Ascending aorta (tissue), 2 donors: ENCODE data around the gene GRM8. TPM values are rescaled to one million over a fixed set of nuclear protein-coding genes. Genes with fewer than 3 reads are reported as not detected.
A peak's percentile ranks its signal among the peaks of the same experiment; 100 is the strongest.

Experiments used
- DNase-seq, 2 donors: peaks; one replicate each; pipeline ENCODE4 v3.0.0-alpha.2; 2019; ENCODE audit warnings: low spot score in 2 of 2
- H3K27ac ChIP-seq, 2 donors: fragments of 200-600 bp; sonication (generic); one replicate each; pipeline ENCODE4 v1.5.1; 2016 to 2017; ENCODE audit warnings: mild to moderate bottlenecking in 1 of 2
- H3K27me3 ChIP-seq: fragments of 200-600 bp; sonication (generic); one replicate; pipeline ENCODE4 v1.5.1; 2017
- H3K36me3 ChIP-seq, 2 donors: fragments of 200-600 bp; sonication (generic); one replicate each; pipeline ENCODE4 v1.5.1; 2016
- H3K4me1 ChIP-seq, 2 donors: fragments of 200-600 bp; sonication (generic); one replicate each; pipeline ENCODE4 v1.5.1; 2016 to 2017; ENCODE audit warnings: mild to moderate bottlenecking in 1 of 2
- H3K4me3 ChIP-seq, 2 donors: fragments of 200-600 bp; sonication (generic); one replicate each; pipeline ENCODE4 v1.5.1; 2016 to 2017; ENCODE audit warnings: mild to moderate bottlenecking in 1 of 2
- H3K9me3 ChIP-seq, 2 donors: fragments of 200-600 bp; sonication (generic); one replicate each; pipeline ENCODE4 v1.5.1; 2016
- intact Hi-C: fragments of 100-400 bp; cut with DNase I; formaldehyde crosslinking; loops from one replicate; pipeline ENCODE4 v1.15.1; 2023
- total RNA-seq: library from RNA; depleted of rRNA; stranded (reverse); fragments of >200 nt; gene quantifications from one replicate; pipeline ENCODE4 v1.1.0, GENCODE V29; 2016
- TF ChIP-seq, protein P1 (sequence below), 3 experiments: fragments of 200-600 bp in 2 of 3; fragments of 450-650 bp in 1 of 3; sonication (generic) in 2 of 3; IDR thresholded peaks; one replicate each; pipeline ENCODE4 v1.5.1; 2016 to 2019; ENCODE audit warnings: antibody characterized with exemption in 3 of 3, mild to moderate bottlenecking in 1 of 3, moderate library complexity in 1 of 3

The GRM8 gene
- total RNA-seq, 1 donor from 2014 or later, result not detected

DNA sequence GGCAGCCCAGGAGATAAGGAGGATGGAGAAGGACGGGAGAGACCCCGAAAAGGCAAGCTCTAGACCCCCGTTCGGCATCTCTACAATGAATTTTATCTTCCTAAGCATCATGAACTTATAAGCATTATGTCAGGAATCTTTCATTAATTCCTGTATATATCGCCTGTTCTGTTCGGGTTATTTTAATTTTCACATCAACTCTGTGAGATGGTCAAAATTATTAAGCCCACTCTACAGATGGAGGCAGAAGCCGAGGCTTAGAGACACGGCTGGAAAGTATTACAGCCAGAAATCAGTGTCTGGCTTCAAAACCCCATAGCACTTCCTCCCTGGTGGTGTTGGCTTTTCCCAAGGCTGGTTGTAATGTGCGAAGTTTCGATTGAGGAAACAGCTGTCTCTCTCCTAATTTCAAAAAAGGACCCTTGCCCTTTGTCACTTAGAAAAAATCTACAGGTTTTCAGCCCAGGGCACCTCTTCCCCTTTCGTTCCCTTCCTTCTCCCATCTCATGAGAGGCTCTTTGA, 1.5 kb upstream of the GRM8 start:
- Histone ChIP-seq H3K36me3 (no peaks in the 10 kb centered on the region), H3K9me3 (no peaks in the 10 kb centered on the region), H3K27me3 (no peaks in the 10 kb centered on the region), H3K4me3 (peak overlapping the region in 1 of 2 donors; percentile 96), H3K4me1 (peaks cover 15 to 18% of the 10 kb centered on the region in 2 donors), H3K27ac (no peak overlapping the region)
- no peak for DNase-seq
- intact Hi-C loops, result loop anchor here (5.0 kb wide), 1 partner anchor 333 kb away; the partner anchor contains the start of genes ARF5 and GCC1
- TF ChIP-seq, protein P1, sequence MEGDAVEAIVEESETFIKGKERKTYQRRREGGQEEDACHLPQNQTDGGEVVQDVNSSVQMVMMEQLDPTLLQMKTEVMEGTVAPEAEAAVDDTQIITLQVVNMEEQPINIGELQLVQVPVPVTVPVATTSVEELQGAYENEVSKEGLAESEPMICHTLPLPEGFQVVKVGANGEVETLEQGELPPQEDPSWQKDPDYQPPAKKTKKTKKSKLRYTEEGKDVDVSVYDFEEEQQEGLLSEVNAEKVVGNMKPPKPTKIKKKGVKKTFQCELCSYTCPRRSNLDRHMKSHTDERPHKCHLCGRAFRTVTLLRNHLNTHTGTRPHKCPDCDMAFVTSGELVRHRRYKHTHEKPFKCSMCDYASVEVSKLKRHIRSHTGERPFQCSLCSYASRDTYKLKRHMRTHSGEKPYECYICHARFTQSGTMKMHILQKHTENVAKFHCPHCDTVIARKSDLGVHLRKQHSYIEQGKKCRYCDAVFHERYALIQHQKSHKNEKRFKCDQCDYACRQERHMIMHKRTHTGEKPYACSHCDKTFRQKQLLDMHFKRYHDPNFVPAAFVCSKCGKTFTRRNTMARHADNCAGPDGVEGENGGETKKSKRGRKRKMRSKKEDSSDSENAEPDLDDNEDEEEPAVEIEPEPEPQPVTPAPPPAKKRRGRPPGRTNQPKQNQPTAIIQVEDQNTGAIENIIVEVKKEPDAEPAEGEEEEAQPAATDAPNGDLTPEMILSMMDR (IDR thresholded peaks at IDR 0.05), result no peak

DNA sequence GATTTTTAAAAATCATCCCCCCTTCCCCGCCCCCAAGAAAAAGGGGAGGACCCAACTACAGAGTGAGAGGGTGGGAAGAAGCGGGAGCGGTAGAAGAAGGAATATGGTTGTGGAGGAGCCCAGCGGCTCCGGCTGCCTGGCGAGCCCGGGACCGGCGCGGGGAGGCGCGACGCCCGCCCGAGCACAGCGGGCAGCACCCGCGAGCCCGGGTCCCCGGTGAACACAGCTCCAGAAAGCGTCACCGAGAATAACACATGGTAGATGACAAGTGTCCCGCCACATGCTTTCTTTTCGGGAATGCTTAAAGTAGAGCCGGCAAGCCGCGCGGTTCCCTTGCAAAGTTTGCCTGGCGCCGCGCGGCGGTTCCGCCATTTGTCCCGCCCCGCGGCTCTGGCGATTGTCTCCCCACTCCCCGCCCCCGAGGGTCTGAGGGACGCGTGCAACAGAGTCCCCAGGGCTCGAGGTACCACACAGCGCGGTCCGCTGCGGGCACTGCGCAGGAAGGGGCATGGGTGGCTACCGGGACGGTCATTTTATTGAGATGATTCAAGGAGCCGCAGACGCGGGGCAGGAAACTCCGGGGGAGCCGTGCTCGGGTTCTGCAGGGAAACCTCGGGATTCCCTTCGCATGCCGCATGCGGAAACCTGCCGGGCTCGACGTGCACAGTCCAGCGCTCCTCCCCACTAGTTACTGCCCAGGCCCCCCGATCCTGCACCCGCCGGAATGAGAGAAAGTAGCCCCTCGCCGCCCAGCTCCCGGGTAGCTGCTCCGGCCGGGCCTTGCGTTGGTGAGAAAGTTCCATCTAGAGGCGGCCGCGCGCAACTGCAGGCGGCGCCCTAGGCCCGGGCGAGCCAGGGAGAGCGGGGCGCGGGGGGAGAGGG, 781 bp upstream of the GRM8 start:
- Histone ChIP-seq H3K4me3 (peak overlapping the region; percentile 53 to 96), H3K27ac (peak overlapping the region; percentile 8 to 45), H3K27me3 (no peaks in the 10 kb centered on the region), H3K4me1 (peaks cover 15 to 18% of the 10 kb centered on the region in 2 donors), H3K36me3 (no peaks in the 10 kb centered on the region), H3K9me3 (no peaks in the 10 kb centered on the region)
- intact Hi-C loops, result loop anchor here (2.0 to 5.0 kb wide), 2 partner anchors 139 to 334 kb away; partner anchors contain the start of genes ARF5, GCC1 and ZNF800
- TF ChIP-seq, protein P1 (IDR thresholded peaks at IDR 0.05), result peak; percentile 54 to 95 (median 94)
- DNase-seq, result peak in 1 of 2 donors; percentile 74

DNA sequence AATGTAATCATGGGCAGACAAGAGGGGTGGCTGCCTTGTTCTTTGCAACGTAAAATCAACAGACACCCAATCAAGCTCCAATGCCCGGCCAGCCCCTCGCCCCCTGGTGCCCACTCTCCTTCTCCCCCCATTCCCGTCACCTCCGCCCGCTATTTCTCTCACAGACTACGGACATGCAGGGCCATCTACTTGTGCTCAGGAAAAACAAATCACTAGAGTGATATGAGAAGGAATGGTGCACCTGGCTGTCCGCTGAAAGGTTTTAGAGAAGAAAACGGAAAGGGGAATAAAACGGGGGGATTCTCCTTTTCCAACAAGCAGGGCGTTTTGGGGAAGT, 396 bp downstream of the GRM8 start:
- peaks cover 15 to 18% of the 10 kb centered on the region in 2 donors for H3K4me1 ChIP-seq
- no peaks in the 10 kb centered on the region for H3K27me3 ChIP-seq
- H3K27ac ChIP-seq, result no peak overlapping the region
- H3K4me3 ChIP-seq, result peak overlapping the region; percentile 53 to 96
- H3K36me3 ChIP-seq, result no peaks in the 10 kb centered on the region
- TF ChIP-seq, protein P1 (IDR thresholded peaks at IDR 0.05), result no peak
- no peaks in the 10 kb centered on the region for H3K9me3 ChIP-seq
- no peak for DNase-seq
- intact Hi-C loops, result loop anchor here (2.0 to 5.0 kb wide), 2 partner anchors 140 to 335 kb away; partner anchors contain the start of genes ARF5, GCC1 and ZNF800

DNA sequence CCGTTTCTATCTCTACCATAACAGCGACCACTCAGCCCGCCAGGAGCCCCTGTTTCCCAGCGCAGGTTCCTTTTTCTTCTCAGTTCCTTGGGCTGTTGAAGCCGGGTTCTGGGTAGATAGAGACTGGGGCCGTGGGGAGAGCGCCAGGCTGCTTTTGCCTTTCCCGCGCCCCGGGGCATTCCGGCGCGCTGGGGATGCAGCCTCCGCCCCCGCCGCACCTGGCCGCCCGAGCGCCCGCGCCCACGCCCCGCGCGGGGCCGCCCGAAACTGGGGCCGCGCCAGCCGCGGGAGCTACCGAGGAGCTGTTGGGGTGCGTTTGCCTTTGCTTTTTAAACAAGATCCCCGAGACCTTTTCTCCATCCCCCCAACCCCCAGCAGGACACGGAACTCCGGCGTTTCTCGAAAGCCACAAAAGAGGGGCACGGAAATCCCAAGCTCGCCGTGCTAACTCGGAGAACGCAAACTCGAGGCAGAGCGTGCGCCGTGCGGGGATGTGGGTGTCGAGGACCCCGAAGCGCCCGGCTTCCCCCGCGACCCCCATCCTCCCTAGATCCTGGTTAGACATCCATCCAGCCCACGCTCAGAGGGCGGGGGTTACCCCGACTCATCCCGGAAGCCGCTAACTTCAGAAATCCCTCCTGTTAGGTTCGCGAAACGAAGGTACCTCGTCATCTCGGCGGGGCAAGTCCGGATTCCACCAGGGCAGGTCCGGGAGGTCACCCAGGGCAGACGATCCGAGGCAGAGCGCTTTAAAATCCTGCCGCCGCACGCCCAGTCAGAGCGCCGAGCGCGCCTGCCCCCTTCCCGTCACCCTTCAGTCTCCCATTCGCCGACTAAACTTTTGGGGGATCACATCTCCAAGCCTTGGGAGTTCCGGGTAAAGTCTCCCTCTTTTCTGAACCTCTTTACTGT, 1.0 kb downstream of the GRM8 start:
- TF ChIP-seq, protein P1 (IDR thresholded peaks at IDR 0.05), result no peak
- no peak for DNase-seq
- intact Hi-C loops, result loop anchor here (2.0 to 5.0 kb wide), 2 partner anchors 141 to 336 kb away; partner anchors contain the start of genes ARF5, GCC1 and ZNF800
- peak overlapping the region; percentile 53 to 96 for H3K4me3 ChIP-seq
- H3K27ac ChIP-seq, result no peak overlapping the region
- no peaks in the 10 kb centered on the region for H3K27me3 ChIP-seq
- H3K4me1 ChIP-seq, result peaks cover 15 to 18% of the 10 kb centered on the region in 2 donors
- no peaks in the 10 kb centered on the region for H3K9me3 ChIP-seq
- H3K36me3 ChIP-seq, result no peaks in the 10 kb centered on the region

DNA sequence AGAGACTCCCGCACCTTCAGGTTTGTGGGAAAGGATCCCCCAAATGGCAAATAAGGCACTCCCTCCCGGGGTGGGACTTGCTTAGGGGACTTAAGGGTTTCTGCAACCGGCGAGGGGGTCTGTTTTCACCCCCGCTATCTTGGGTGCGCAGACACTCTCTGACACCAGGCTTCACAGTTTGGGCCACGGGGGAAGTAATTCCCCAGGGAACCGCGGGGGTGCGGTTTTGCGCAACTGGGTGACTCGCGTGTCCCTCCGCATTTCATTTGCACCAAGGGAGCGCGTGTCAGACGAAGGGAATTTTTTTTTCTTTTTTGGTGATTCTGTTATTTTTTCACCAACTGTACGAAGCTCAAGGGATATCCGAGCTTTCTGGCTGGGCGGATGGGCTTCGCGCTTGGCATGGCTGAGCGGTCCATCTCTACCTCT, 1.7 kb downstream of the GRM8 start:
- no peak overlapping the region for H3K27ac ChIP-seq
- intact Hi-C loops, result loop anchor here (5.0 kb wide), 1 partner anchor 336 kb away; the partner anchor contains the start of genes ARF5 and GCC1
- H3K4me1 ChIP-seq, result peaks cover 15 to 18% of the 10 kb centered on the region in 2 donors
- H3K36me3 ChIP-seq, result no peaks in the 10 kb centered on the region
- TF ChIP-seq, protein P1 (IDR thresholded peaks at IDR 0.05), result no peak
- H3K27me3 ChIP-seq, result no peaks in the 10 kb centered on the region
- H3K9me3 ChIP-seq, result no peaks in the 10 kb centered on the region
- no peak for DNase-seq
- H3K4me3 ChIP-seq, result peak overlapping the region; percentile 53 to 96
